Stomach (tissue), 9 donors: Measurements from ENCODE around the gene TCEA2. TPM values are rescaled to one million over a fixed set of nuclear protein-coding genes. Genes with fewer than 3 reads are reported as not detected.

ENCODE experiments used
- DNase-seq, 2 donors: peaks; one replicate each; pipeline versions ENCODE4 v3.0.0 to v3.0.0-alpha.2; 2013 to 2019
- H3K27ac ChIP-seq, 5 donors: fragments of 200-600 bp in 4 of 5; sonication (generic) in 4 of 5; one replicate each; pipeline ENCODE4 v1.5.1; 2013 to 2019; ENCODE audit warnings: mild to moderate bottlenecking in 1 of 5, moderate library complexity in 1 of 5
- H3K27me3 ChIP-seq, 3 donors: fragments of 200-600 bp; sonication (generic); one replicate each; pipeline ENCODE4 v1.5.1; 2017 to 2019; ENCODE audit warnings: mixed run types in 1 of 3
- H3K36me3 ChIP-seq, 4 donors: fragments of 200-600 bp; sonication (generic); 1 replicate in 3 of 4; 2 replicates in 1 of 4; pipeline ENCODE4 v1.5.1; 2016 to 2019
- H3K4me1 ChIP-seq, 4 donors: fragments of 200-600 bp; sonication (generic); one replicate each; pipeline ENCODE4 v1.5.1; 2016 to 2019
- H3K4me3 ChIP-seq, 4 donors: fragments of 200-600 bp; sonication (generic) in 3 of 4; one replicate each; pipeline ENCODE4 v1.5.1; 2016 to 2019; ENCODE audit warnings: mild to moderate bottlenecking in 1 of 4
- H3K9me3 ChIP-seq, 4 donors: fragments of 200-600 bp; sonication (generic); one replicate each; pipeline ENCODE4 v1.5.1; 2016 to 2019
- CTCF ChIP-seq, 7 experiments: fragments of 450-650 bp in 4 of 7; fragments of 200-600 bp in 3 of 7; sonication (generic) in 3 of 7; IDR thresholded peaks; one replicate each; pipeline ENCODE4 v1.5.1; 2016 to 2019; ENCODE audit warnings: antibody characterized with exemption in 7 of 7, control low read depth in 2 of 7, mild to moderate bottlenecking in 1 of 7
- EP300 ChIP-seq: sonication (generic); formaldehyde crosslinking; IDR thresholded peaks from one replicate; pipeline ENCODE4 v1.6.1; 2017; ENCODE audit warnings: antibody characterized with exemption
- POLR2A ChIP-seq, 4 donors: fragments of 450-650 bp; IDR thresholded peaks; one replicate each; pipeline ENCODE4 v1.6.1; 2016; ENCODE audit warnings: antibody characterized with exemption in 4 of 4, control low read depth in 2 of 4, mild to moderate bottlenecking in 1 of 4, moderate library complexity in 1 of 4
- POLR2AphosphoS5 ChIP-seq, 3 donors: sonication (generic); formaldehyde crosslinking; IDR thresholded peaks; one replicate each; pipeline ENCODE4 v1.6.1; 2016; ENCODE audit warnings: antibody characterized with exemption in 3 of 3
- WGBS, 5 donors: extraction: QIAGEN DNeasy Blood & Tissue Kit in 3 of 5; methylation state at CpG; one replicate each; pipeline versions ENCODE4 v1.1.5 to v1.1.7; 2013 to 2018; 5-methylcytosine and 5-hydroxymethylcytosine counted together
- intact Hi-C: fragments of 100-400 bp; cut with DNase I; formaldehyde crosslinking; loops from one replicate; pipeline ENCODE4 v1.15.1; 2023; ENCODE audit warnings: low total_unique reads
- polyA plus RNA-seq, 3 donors: library from polyadenylated mRNA; stranded (reverse); fragments of 200-250 nt; gene quantifications; one replicate each; pipeline ENCODE4 v1.2.3, GENCODE V29; 2013
- total RNA-seq, 5 donors: library from RNA; depleted of rRNA; stranded (reverse); fragments of >200 nt; gene quantifications; one replicate each; pipeline versions ENCODE4 v1.1.0 to v1.2.3, GENCODE V29; 2014 to 2016
- donor health status: healthy with polysubstance abuse.
- donor health status: Bipolar disorder and iron deficiency.
- donor health status: healthy.

Gene TCEA2
- total and polyA plus RNA-seq, 8 donors = 3.1 to 35.5 (median 26.0) TPM

GRCh38 chr20:64036346-64037198 lies 26.4 kb upstream of the TCEA2 start:
- Histone ChIP-seq H3K27ac (no peak overlapping the region), H3K36me3 (peaks cover 15 to 42% (median 41%) of the 10 kb centered on the region in 4 donors), H3K27me3 (peaks cover 0 to 62% (median 54%) of the 10 kb centered on the region in 3 donors), H3K9me3 (no peaks in the 10 kb centered on the region), H3K4me1 (peaks cover 23 to 50% (median 45%) of the 10 kb centered on the region in 4 donors), H3K4me3 (no peak overlapping the region)
- TF ChIP-seq POLR2AphosphoS5 (IDR thresholded peaks at IDR 0.05) (no peak), EP300 (no peak), POLR2A (IDR thresholded peaks at IDR 0.05) (no peak), CTCF (IDR thresholded peaks at IDR 0.05) (no peak)
- DNase-seq = no peak
- intact Hi-C loops = no loop called here
- WGBS, 5 donors = 46 to 62% (median 49%) methylated on average over 12 to 17 of the region's 17 CpGs

GRCh38 chr20:64037199-64037497 lies 25.9 kb upstream of the TCEA2 start:
- 53 to 67% (median 63%) methylated on average over 3 of the region's 3 CpGs for WGBS, 5 donors
- Histone ChIP-seq H3K36me3 (peaks cover 11 to 36% (median 35%) of the 10 kb centered on the region in 4 donors), H3K9me3 (no peaks in the 10 kb centered on the region), H3K4me1 (peaks cover 29 to 55% (median 50%) of the 10 kb centered on the region in 4 donors), H3K27me3 (peaks cover 0 to 68% (median 60%) of the 10 kb centered on the region in 3 donors), H3K27ac (no peak overlapping the region), H3K4me3 (no peak overlapping the region)
- DNase-seq = no peak
- intact Hi-C loops = no loop called here
- TF ChIP-seq POLR2A (IDR thresholded peaks at IDR 0.05) = no peak
- TF ChIP-seq POLR2AphosphoS5 (IDR thresholded peaks at IDR 0.05) = no peak
- TF ChIP-seq EP300 = no peak
- TF ChIP-seq CTCF (IDR thresholded peaks at IDR 0.05) = no peak

- Histone ChIP-seq H3K4me1 (peaks cover 32 to 60% (median 55%) of the 10 kb centered on the region in 4 donors), H3K36me3 (peaks cover 6 to 31% (median 30%) of the 10 kb centered on the region in 4 donors), H3K27ac (peak overlapping the region in 1 of 5 donors; percentile 61), H3K9me3 (no peaks in the 10 kb centered on the region), H3K27me3 (peaks cover 0 to 73% (median 64%) of the 10 kb centered on the region in 3 donors), H3K4me3 (peak overlapping the region; percentile 48 to 67 (median 54))
- DNase-seq = no peak
- TF ChIP-seq POLR2A (IDR thresholded peaks at IDR 0.05) = no peak
- no peak for TF ChIP-seq POLR2AphosphoS5 (IDR thresholded peaks at IDR 0.05)
- no peak for TF ChIP-seq EP300
- TF ChIP-seq CTCF (IDR thresholded peaks at IDR 0.05) = no peak
- WGBS, 5 donors = 7 to 11% (median 8%) methylated on average over 24 to 36 of the region's 36 CpGs
- intact Hi-C loops = no loop called here
Measured at GRCh38 chr20:64037498-64038213, 25.3 kb upstream of the TCEA2 start.

GRCh38 chr20:64038224-64038564 lies 24.8 kb upstream of the TCEA2 start:
- intact Hi-C loops = no loop called here
- H3K4me1 ChIP-seq = peaks cover 32 to 60% (median 55%) of the 10 kb centered on the region in 4 donors
- WGBS, 5 donors = 1 to 3% (median 1%) methylated on average over 24 to 30 of the region's 30 CpGs
- H3K4me3 ChIP-seq = peak overlapping the region; percentile 48 to 67 (median 54)
- peaks cover under 1 to 25% (median 25%) of the 10 kb centered on the region in 4 donors for H3K36me3 ChIP-seq
- peak in 1 of 2 donors; percentile 69 for DNase-seq
- peaks cover 0 to 78% (median 64%) of the 10 kb centered on the region in 3 donors for H3K27me3 ChIP-seq
- H3K9me3 ChIP-seq = no peaks in the 10 kb centered on the region
- peak overlapping the region; percentile 23 to 63 (median 57) for H3K27ac ChIP-seq
- TF ChIP-seq CTCF (IDR thresholded peaks at IDR 0.05) (no peak), POLR2AphosphoS5 (IDR thresholded peaks at IDR 0.05) (no peak), EP300 (no peak), POLR2A (IDR thresholded peaks at IDR 0.05) (no peak)
